Measurements from ENCODE around the gene PGRMC2.

PGRMC2 gene

DNA sequence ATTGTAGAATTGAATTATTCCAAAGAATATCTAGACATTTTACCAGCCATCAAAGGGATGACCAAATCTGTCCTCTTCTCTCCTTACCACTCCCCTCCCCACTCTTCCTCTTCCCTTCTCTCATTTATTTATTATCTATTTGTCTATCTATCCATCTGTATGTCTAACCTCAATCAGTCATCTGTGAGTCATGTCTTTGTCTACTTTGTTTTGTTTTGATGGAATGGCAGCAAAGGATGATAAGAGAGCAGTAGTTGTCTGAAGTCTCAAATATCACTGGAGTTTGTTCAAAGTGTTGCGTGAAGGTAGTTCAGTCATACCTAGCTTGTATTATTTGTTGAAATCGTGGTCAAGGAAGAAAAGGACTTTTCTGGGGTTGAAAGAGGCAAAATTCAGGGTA lies 34.7 kb upstream of the PGRMC2 start:
- Histone ChIP-seq H3K4me1 (ENCODE audit: low read depth, poor library complexity, severe bottlenecking) (no peaks in the 10 kb centered on the region), H3K27me3 (ENCODE audit: insufficient read depth, low read depth) (no peaks in the 10 kb centered on the region), H3K4me3 (IDR thresholded peaks at IDR 0.05; ENCODE audit: insufficient read depth, low read depth, low read length) (no peak overlapping the region), H3K9ac (no peak overlapping the region), H3K36me3 (ENCODE audit: insufficient read depth) (no peaks in the 10 kb centered on the region), H3K27ac (no peak overlapping the region), H3K4me2 (no peak overlapping the region), H4K20me1 (ENCODE audit: insufficient read depth) (no peaks in the 10 kb centered on the region), H2AFZ (ENCODE audit: low read depth) (no peak overlapping the region), H3K79me2 (ENCODE audit: insufficient read depth, low read depth) (no peaks in the 10 kb centered on the region)
- TF ChIP-seq CTCF (conservative IDR thresholded peaks at IDR 0.05; ENCODE audit: low read depth, low read length) = no peak

GRCh38 chr4:128320656-128321055 lies 33.0 kb upstream of the PGRMC2 start:
- no peak for TF ChIP-seq CTCF (conservative IDR thresholded peaks at IDR 0.05; ENCODE audit: low read depth, low read length)
- H3K27me3 ChIP-seq (ENCODE audit: insufficient read depth, low read depth) = no peaks in the 10 kb centered on the region
- no peak overlapping the region for H3K4me3 ChIP-seq (IDR thresholded peaks at IDR 0.05; ENCODE audit: insufficient read depth, low read depth, low read length)
- H3K36me3 ChIP-seq (ENCODE audit: insufficient read depth) = no peaks in the 10 kb centered on the region
- H3K79me2 ChIP-seq (ENCODE audit: insufficient read depth, low read depth) = no peaks in the 10 kb centered on the region
- H3K4me1 ChIP-seq (ENCODE audit: low read depth, poor library complexity, severe bottlenecking) = no peaks in the 10 kb centered on the region
- H3K9ac ChIP-seq = no peak overlapping the region
- no peak overlapping the region for H3K4me2 ChIP-seq
- no peak overlapping the region for H3K27ac ChIP-seq
- H2AFZ ChIP-seq (ENCODE audit: low read depth) = no peak overlapping the region
- no peaks in the 10 kb centered on the region for H4K20me1 ChIP-seq (ENCODE audit: insufficient read depth)

DNA sequence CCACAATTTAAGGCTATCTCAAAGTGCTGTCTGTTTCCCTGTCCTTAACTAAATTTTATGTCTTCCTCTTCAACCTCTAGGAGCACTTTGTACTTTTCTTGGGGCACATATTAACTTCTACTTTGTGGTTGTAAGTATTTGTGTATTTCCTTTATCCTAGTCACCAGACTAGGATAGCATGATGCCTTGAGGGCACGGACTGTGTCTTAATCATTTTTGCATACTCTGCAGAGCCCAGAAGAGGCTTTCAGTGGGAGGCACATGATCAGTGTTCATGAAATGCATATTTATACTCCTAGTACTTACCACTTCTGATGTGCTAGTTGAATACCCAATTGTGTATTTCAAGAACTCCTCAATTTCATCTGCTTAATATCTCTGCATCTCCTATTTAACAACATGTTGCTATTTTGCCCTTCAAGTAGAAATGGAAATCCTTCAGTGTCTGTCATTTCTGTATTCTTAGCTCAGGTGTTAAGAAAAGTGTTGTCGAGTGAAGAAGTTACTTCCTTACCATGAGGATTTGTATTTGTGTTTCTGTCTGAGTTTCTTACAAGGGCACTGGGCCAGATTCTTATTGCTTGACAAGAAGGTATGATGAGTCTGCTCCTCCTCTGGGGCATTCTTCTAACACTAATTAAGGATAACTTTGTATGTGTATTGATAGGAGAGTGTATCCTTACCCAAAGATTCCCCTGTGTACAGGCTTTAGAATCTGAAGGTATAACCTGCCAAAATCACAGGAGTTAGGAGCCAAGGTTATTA lies 28.3 kb upstream of the PGRMC2 start:
- no peaks in the 10 kb centered on the region for H3K36me3 ChIP-seq (ENCODE audit: insufficient read depth)
- H4K20me1 ChIP-seq (ENCODE audit: insufficient read depth) = no peaks in the 10 kb centered on the region
- no peak overlapping the region for H3K27ac ChIP-seq
- no peak for TF ChIP-seq CTCF (conservative IDR thresholded peaks at IDR 0.05; ENCODE audit: low read depth, low read length)
- no peaks in the 10 kb centered on the region for H3K79me2 ChIP-seq (ENCODE audit: insufficient read depth, low read depth)
- no peak overlapping the region for H3K4me2 ChIP-seq
- H3K27me3 ChIP-seq (ENCODE audit: insufficient read depth, low read depth) = no peaks in the 10 kb centered on the region
- H3K9ac ChIP-seq = no peak overlapping the region
- no peak overlapping the region for H3K4me3 ChIP-seq (IDR thresholded peaks at IDR 0.05; ENCODE audit: insufficient read depth, low read depth, low read length)
- no peaks in the 10 kb centered on the region for H3K4me1 ChIP-seq (ENCODE audit: low read depth, poor library complexity, severe bottlenecking)
- H2AFZ ChIP-seq (ENCODE audit: low read depth) = no peak overlapping the region

DNA sequence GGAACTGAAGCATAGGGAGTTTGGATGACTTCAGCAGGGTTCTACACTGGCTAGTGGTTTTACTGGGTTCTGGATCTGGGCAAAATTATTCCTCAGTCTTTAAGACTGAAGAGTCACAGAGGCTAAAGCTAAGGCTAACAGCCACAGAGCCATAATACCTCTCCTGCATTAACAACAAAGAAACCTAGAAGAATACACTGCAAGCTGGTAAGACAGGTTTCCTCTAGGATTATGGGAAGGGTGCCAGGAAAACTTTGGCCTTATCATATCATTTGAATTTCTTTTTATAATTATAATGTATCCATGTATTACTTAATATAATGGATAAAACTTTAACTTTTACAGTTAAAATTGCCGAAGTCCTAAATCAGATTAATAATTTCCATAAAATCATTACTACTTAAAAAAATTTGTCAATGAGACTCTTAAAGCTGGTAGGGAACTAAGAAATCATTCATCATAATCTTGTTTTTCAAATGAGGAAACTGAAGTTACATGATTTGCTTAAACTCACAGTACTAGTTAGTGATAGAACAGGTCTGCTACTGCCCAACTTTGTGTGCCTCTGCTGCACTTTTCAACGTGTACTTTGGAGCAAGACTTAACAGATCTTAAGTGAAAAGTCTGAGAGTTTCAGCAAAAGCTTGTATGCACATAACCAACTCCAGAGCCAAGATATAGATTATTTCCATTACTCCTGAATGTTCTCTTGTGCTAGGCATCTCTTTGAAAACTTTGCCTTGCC lies 24.2 kb upstream of the PGRMC2 start:
- H3K27ac ChIP-seq = no peak overlapping the region
- H3K79me2 ChIP-seq (ENCODE audit: insufficient read depth, low read depth) = no peaks in the 10 kb centered on the region
- no peaks in the 10 kb centered on the region for H3K27me3 ChIP-seq (ENCODE audit: insufficient read depth, low read depth)
- H3K4me3 ChIP-seq (IDR thresholded peaks at IDR 0.05; ENCODE audit: insufficient read depth, low read depth, low read length) = no peak overlapping the region
- no peaks in the 10 kb centered on the region for H3K36me3 ChIP-seq (ENCODE audit: insufficient read depth)
- H3K9ac ChIP-seq = no peak overlapping the region
- H3K4me2 ChIP-seq = no peak overlapping the region
- no peaks in the 10 kb centered on the region for H4K20me1 ChIP-seq (ENCODE audit: insufficient read depth)
- peaks cover 6% of the 10 kb centered on the region for H3K4me1 ChIP-seq (ENCODE audit: low read depth, poor library complexity, severe bottlenecking)
- H2AFZ ChIP-seq (ENCODE audit: low read depth) = no peak overlapping the region
- no peak for TF ChIP-seq CTCF (conservative IDR thresholded peaks at IDR 0.05; ENCODE audit: low read depth, low read length)

Measured in KMS-11 (cell line).